ENCODE measurements around the gene DAO. TPM values are rescaled to one million over a fixed set of nuclear protein-coding genes. Genes with fewer than 3 reads are reported as not detected.

Gene DAO
- polyA plus RNA-seq, 1 donor from 2014 or later = not detected

DNA sequence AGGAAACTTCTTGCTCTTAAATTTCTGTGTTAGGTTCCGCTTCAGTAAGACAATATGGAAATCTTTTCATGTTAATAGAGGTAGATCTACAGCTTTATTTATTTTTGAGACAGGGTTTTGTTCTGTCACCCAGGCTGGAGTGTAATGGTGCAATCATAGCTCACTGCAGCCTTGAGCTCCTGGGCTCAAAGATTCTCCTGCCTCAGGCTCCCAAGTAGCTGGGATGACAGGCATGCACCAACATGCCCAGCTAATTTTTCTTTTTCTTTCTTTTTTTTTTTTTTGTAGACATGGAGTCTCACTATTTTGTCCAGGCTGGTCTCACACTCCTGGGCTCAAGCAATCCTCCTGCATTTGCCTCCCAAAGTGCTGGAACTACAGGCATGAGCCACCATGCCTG lies 70.1 kb downstream of the DAO start:
- peaks cover 7% of the 10 kb centered on the region for H3K36me3 ChIP-seq (ENCODE audit: insufficient read depth, low read length)
- TF ChIP-seq TAF1 (IDR thresholded peaks at IDR 0.05; ENCODE audit: low read depth) (no peak), EP300 (conservative IDR thresholded peaks at IDR 0.05; ENCODE audit: poor library complexity, severe bottlenecking) (no peak), MXI1 (conservative IDR thresholded peaks at IDR 0.05; ENCODE audit: poor library complexity, severe bottlenecking) (no peak), SMC3 (conservative IDR thresholded peaks at IDR 0.05; ENCODE audit: poor library complexity) (no peak), EZH2 (IDR thresholded peaks at IDR 0.05; ENCODE audit: borderline replicate concordance, insufficient read depth, low read length, poor library complexity, severe bottlenecking) (no peak), RAD21 (conservative IDR thresholded peaks at IDR 0.05) (no peak), POLR2AphosphoS5 (IDR thresholded peaks at IDR 0.05) (no peak)
- TF ChIP-seq, protein P1, sequence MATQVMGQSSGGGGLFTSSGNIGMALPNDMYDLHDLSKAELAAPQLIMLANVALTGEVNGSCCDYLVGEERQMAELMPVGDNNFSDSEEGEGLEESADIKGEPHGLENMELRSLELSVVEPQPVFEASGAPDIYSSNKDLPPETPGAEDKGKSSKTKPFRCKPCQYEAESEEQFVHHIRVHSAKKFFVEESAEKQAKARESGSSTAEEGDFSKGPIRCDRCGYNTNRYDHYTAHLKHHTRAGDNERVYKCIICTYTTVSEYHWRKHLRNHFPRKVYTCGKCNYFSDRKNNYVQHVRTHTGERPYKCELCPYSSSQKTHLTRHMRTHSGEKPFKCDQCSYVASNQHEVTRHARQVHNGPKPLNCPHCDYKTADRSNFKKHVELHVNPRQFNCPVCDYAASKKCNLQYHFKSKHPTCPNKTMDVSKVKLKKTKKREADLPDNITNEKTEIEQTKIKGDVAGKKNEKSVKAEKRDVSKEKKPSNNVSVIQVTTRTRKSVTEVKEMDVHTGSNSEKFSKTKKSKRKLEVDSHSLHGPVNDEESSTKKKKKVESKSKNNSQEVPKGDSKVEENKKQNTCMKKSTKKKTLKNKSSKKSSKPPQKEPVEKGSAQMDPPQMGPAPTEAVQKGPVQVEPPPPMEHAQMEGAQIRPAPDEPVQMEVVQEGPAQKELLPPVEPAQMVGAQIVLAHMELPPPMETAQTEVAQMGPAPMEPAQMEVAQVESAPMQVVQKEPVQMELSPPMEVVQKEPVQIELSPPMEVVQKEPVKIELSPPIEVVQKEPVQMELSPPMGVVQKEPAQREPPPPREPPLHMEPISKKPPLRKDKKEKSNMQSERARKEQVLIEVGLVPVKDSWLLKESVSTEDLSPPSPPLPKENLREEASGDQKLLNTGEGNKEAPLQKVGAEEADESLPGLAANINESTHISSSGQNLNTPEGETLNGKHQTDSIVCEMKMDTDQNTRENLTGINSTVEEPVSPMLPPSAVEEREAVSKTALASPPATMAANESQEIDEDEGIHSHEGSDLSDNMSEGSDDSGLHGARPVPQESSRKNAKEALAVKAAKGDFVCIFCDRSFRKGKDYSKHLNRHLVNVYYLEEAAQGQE (IDR thresholded peaks at IDR 0.05; ENCODE audit: borderline replicate concordance) = no peak
- TF ChIP-seq, protein P2, sequence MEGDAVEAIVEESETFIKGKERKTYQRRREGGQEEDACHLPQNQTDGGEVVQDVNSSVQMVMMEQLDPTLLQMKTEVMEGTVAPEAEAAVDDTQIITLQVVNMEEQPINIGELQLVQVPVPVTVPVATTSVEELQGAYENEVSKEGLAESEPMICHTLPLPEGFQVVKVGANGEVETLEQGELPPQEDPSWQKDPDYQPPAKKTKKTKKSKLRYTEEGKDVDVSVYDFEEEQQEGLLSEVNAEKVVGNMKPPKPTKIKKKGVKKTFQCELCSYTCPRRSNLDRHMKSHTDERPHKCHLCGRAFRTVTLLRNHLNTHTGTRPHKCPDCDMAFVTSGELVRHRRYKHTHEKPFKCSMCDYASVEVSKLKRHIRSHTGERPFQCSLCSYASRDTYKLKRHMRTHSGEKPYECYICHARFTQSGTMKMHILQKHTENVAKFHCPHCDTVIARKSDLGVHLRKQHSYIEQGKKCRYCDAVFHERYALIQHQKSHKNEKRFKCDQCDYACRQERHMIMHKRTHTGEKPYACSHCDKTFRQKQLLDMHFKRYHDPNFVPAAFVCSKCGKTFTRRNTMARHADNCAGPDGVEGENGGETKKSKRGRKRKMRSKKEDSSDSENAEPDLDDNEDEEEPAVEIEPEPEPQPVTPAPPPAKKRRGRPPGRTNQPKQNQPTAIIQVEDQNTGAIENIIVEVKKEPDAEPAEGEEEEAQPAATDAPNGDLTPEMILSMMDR (IDR thresholded peaks at IDR 0.05; ENCODE audit: poor library complexity, severe bottlenecking) = no peak
- H3K4me2 ChIP-seq (ENCODE audit: low read length) = no peak overlapping the region
- no peaks in the 10 kb centered on the region for H3K9me2 ChIP-seq (ENCODE audit: insufficient read depth, low read length)
- H3K9ac ChIP-seq (ENCODE audit: low read length) = no peak overlapping the region
- peaks cover 12% of the 10 kb centered on the region for H3K9me3 ChIP-seq (ENCODE audit: low read length)
- no peaks in the 10 kb centered on the region for H3F3A ChIP-seq (ENCODE audit: insufficient read depth, low read length, poor library complexity, severe bottlenecking)
- no peaks in the 10 kb centered on the region for H3K79me2 ChIP-seq (replicated peaks; ENCODE audit: insufficient read depth, low read length)
- H4K20me1 ChIP-seq (ENCODE audit: insufficient read depth) = no peaks in the 10 kb centered on the region
- H3K27ac ChIP-seq (ENCODE audit: low read length) = no peak overlapping the region
- H3K27me3 ChIP-seq (ENCODE audit: insufficient read depth, low read depth, low read length) = no peaks in the 10 kb centered on the region
- H3K4me3 ChIP-seq (ENCODE audit: low read length) = no peak overlapping the region
- no peak overlapping the region for H2AFZ ChIP-seq (ENCODE audit: low read depth, low read length)

Small RNA genes within 50 kb of the gene (small RNA-seq; reads per million reads assigned to genes)
- 0 reads per million in 3 experiments for gene MIR619
- gene RNU6-361P = 0 reads per million in 3 experiments

Other genes with a start within 250 kb of the DAO start
- gene SELPLG, start 246.2 kb upstream of the DAO start, polyA plus RNA-seq = 0.62 TPM in 1 of 2 replicates, not detected in the other
- 120 and 123 TPM in 2 replicates for gene CORO1C, start 148.6 kb upstream of the DAO start, polyA plus RNA-seq
- gene SSH1, start 22.5 kb upstream of the DAO start, polyA plus RNA-seq = 2.6 and 3.8 TPM in 2 replicates
- 41.3 and 47.4 TPM in 2 replicates for gene SVOP, start 141.0 kb downstream of the DAO start, polyA plus RNA-seq
- gene USP30, start 172.5 kb downstream of the DAO start, polyA plus RNA-seq = 37.2 and 40.6 TPM in 2 replicates
- 44.0 and 51.8 TPM in 2 replicates for gene ALKBH2, start 213.4 kb downstream of the DAO start, polyA plus RNA-seq
- 38.4 and 42.5 TPM in 2 replicates for gene UNG, start 217.5 kb downstream of the DAO start, polyA plus RNA-seq
- gene ACACB, start 236.5 kb downstream of the DAO start, polyA plus RNA-seq = 0.22 TPM in 2 replicates

Measured in neural cell (in vitro differentiated cells).